A673 (cell line): ENCODE results near the gene SLC4A4. TPM values are rescaled to one million over a fixed set of nuclear protein-coding genes. Genes with fewer than 3 reads are reported as not detected.

Experiments
- BruUV-seq: library from RNA; stranded (reverse); fragments of 400-500 nt; replicated peaks from 2 replicates; lab custom pipeline; 2021; lab: Mats Ljungman, UMichigan
- CTCF ChIA-PET: fragments of 300-600 bp; sonication (Branson Sonifier 250); formaldehyde crosslinking; loops from one replicate; lab custom pipeline; 2022; ENCODE audit warnings: antibody characterized with exemption; lab: Charles Lee
- POLR2A ChIA-PET: fragments of 300-600 bp; sonication (Branson Sonifier 250); formaldehyde crosslinking; loops from one replicate; lab custom pipeline; 2022; ENCODE audit warnings: antibody characterized with exemption; ENCODE audit not compliant: low non-redundant PET; lab: Charles Lee
- DNase-seq: peaks from one replicate; pipeline ENCODE4 v3.0.0-alpha.2; 2015; ENCODE audit warnings: low spot score
- H3K27ac ChIP-seq: fragments of 200-600 bp; sonication (generic); 2 replicates; pipeline ENCODE4 v1.5.1; 2016; ENCODE audit warnings: mixed run types, low read depth, mild to moderate bottlenecking, mixed read lengths, antibody characterized with exemption, low read length; ENCODE audit not compliant: poor library complexity, severe bottlenecking
- H3K27me3 ChIP-seq: fragments of 200-600 bp; sonication (generic); replicated peaks from 2 replicates; pipeline ENCODE4 v1.6.1; 2017; ENCODE audit warnings: mixed run types, low read depth, mild to moderate bottlenecking, mixed read lengths, antibody characterized with exemption, low read length; ENCODE audit not compliant: insufficient read depth, poor library complexity
- H3K36me3 ChIP-seq: fragments of 200-600 bp; sonication (generic); 2 replicates; pipeline ENCODE4 v1.6.1; 2016; ENCODE audit warnings: mixed run types, mild to moderate bottlenecking, mixed read lengths, antibody characterized with exemption, low read length; ENCODE audit not compliant: insufficient read depth, poor library complexity, severe bottlenecking
- H3K4me1 ChIP-seq: fragments of 200-600 bp; sonication (generic); 2 replicates; pipeline ENCODE4 v1.6.1; 2017; ENCODE audit warnings: mixed run types, mild to moderate bottlenecking, mixed read lengths, antibody characterized with exemption, low read length; ENCODE audit not compliant: insufficient read depth, poor library complexity, severe bottlenecking
- H3K4me3 ChIP-seq: fragments of 200-600 bp; sonication (generic); 2 replicates; pipeline ENCODE4 v1.5.1; 2016; ENCODE audit warnings: low read depth, mixed run types, mild to moderate bottlenecking, mixed read lengths, low read length; ENCODE audit not compliant: poor library complexity, severe bottlenecking
- H3K9me3 ChIP-seq: fragments of 200-600 bp; sonication (generic); 2 replicates; pipeline ENCODE4 v1.6.1; 2016; ENCODE audit warnings: mixed run types, low read depth, mild to moderate bottlenecking, mixed read lengths, antibody characterized with exemption, low read length; ENCODE audit not compliant: poor library complexity, severe bottlenecking
- EZH2 ChIP-seq: fragments of 200-600 bp; sonication (generic); IDR thresholded peaks from 2 replicates; pipeline ENCODE4 v1.6.1; 2017; ENCODE audit warnings: borderline replicate concordance, low read depth, mild to moderate bottlenecking, mixed read lengths, antibody characterized with exemption, low read length; ENCODE audit not compliant: poor library complexity, severe bottlenecking
- intact Hi-C: fragments of 100-400 bp; cut with micrococcal nuclease; formaldehyde crosslinking; loops from one replicate; pipeline ENCODE4 v1.10.0; 2022; ENCODE audit not compliant: unreplicated experiment
- total RNA-seq: library from RNA; stranded (reverse); gene quantifications from 2 replicates; pipeline ENCODE4 v1.2.3, GENCODE V29; 2021
- TF ChIP-seq, protein P1 (sequence below): fragments of 300-800, 200-600 bp; sonication (generic); conservative IDR thresholded peaks from 2 replicates; pipeline ENCODE4 v1.5.1; 2017; ENCODE audit warnings: low read depth, mild to moderate bottlenecking, antibody characterized with exemption, low read length, moderate library complexity, mixed read lengths

SLC4A4 gene
- total RNA-seq, 1 experiment from 2014 or later: 1.2 TPM

DNA sequence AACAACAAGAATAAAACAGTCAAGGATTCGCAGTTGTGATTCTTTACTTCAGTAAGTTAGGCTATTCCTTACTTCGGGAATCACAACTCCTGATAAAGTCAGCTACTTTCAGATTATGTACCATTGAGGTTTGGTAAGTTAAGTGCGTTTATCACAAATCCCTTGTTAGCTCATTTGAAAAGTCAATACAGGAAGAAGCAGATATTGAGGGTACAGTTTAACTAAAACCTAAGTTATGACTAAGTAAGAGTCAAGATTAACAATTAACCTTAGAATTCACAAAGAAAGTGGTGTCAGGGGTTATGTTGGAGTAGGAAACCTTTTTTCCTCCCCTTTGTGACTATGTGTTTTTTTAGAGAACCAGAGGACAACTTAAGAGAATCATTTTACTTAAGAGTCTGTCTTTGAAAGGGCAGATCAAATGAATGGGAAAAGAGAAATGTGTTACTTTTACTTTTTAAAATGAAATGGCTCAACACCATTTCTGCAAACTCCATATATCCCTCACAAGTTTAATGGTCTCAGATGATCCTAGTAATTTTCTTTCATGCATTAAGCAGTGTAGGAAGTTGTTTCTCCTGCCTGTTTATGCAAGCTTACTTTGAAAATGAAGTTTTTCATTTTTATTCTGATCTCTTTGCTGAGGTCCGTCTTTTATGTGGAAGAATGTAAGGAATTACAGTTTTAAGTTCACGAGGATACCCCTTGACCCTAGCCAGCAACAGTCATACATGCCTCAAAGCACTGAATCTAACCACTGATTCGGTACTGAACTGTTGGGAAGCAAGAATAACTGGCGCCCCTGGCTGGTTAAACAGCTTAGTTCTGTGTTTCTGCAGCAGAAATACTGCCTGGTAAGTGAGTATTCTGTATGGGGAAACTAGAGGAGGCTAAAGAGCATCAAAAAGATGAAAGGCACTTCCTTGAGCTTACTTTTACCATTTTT lies 211.7 kb downstream of the SLC4A4 start:
- Histone ChIP-seq H3K36me3 (no peaks in the 10 kb centered on the region), H3K4me3 (no peak overlapping the region), H3K9me3 (no peaks in the 10 kb centered on the region), H3K27ac (no peak overlapping the region), H3K4me1 (no peaks in the 10 kb centered on the region), H3K27me3 (no peaks in the 10 kb centered on the region)
- TF ChIP-seq, protein P1, sequence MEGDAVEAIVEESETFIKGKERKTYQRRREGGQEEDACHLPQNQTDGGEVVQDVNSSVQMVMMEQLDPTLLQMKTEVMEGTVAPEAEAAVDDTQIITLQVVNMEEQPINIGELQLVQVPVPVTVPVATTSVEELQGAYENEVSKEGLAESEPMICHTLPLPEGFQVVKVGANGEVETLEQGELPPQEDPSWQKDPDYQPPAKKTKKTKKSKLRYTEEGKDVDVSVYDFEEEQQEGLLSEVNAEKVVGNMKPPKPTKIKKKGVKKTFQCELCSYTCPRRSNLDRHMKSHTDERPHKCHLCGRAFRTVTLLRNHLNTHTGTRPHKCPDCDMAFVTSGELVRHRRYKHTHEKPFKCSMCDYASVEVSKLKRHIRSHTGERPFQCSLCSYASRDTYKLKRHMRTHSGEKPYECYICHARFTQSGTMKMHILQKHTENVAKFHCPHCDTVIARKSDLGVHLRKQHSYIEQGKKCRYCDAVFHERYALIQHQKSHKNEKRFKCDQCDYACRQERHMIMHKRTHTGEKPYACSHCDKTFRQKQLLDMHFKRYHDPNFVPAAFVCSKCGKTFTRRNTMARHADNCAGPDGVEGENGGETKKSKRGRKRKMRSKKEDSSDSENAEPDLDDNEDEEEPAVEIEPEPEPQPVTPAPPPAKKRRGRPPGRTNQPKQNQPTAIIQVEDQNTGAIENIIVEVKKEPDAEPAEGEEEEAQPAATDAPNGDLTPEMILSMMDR: no peak
- no peak for TF ChIP-seq EZH2
- BruUV-seq: no TSS peak
- POLR2A ChIA-PET: no interaction called here
- CTCF ChIA-PET: no interaction called here
- no peak for DNase-seq
- intact Hi-C loops: loop anchor here (10.0 kb wide), 2 partner anchors 164 to 366 kb away; no protein-coding TSS in a partner anchor

DNA sequence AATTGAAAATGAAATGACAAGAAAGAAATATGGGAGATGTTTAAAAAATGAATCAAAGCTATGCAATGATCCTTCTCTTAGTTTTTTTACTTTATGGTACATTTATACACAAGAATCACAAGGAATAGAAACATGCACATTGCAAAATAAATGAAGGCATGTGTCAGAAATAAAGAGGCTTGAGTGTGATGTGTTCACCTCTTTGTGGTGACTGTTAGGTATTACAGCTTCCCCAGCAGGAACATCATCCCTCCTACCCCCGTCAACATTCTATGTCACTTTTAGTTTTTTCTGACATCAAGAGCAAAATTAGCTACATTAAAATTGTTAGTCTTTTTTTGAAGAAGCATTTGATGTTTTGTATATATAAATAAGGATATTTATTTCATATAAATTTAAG lies 214.8 kb downstream of the SLC4A4 start:
- POLR2A ChIA-PET: no interaction called here
- DNase-seq: peak; percentile 4
- intact Hi-C loops: loop anchor here (2.0 to 10.0 kb wide), 3 partner anchors 161 to 369 kb away; no protein-coding TSS in a partner anchor
- H3K36me3 ChIP-seq: no peaks in the 10 kb centered on the region
- H3K27ac ChIP-seq: no peak overlapping the region
- H3K4me1 ChIP-seq: no peaks in the 10 kb centered on the region
- no TSS peak for BruUV-seq
- TF ChIP-seq EZH2: no peak
- TF ChIP-seq, protein P1: peak; percentile 43; the same call in 1 of the 2 replicates
- H3K4me3 ChIP-seq: no peak overlapping the region
- CTCF ChIA-PET: interaction anchor here (0.6 to 0.7 kb wide), 2 partner anchors 544 to 629 kb away, joined by 4 to 7 read pairs; no protein-coding TSS in a partner anchor
- no peaks in the 10 kb centered on the region for H3K27me3 ChIP-seq
- no peaks in the 10 kb centered on the region for H3K9me3 ChIP-seq

DNA sequence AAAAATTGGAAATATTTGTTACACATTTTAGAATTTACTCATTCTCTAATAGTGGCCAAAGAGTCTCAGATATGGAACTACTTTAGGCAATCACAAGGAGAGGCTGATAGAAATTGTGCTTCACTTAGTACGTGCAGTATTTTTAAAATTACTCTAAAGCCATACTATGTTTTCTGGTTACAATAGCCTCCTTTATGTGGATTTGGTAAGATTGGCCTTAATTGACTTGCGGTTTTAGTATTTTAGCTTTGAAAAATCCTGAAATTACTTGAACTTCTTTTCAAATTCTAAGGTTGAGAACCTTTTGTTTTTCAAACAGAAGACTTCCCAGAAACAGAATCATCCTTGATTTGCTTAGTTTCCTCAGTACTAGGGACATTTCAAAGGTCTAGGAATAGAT lies 215.2 kb downstream of the SLC4A4 start:
- intact Hi-C loops: loop anchor here (10.0 kb wide), 2 partner anchors 161 to 369 kb away; no protein-coding TSS in a partner anchor
- H3K4me1 ChIP-seq: no peaks in the 10 kb centered on the region
- H3K9me3 ChIP-seq: no peaks in the 10 kb centered on the region
- no peak overlapping the region for H3K27ac ChIP-seq
- no peak for DNase-seq
- no peak overlapping the region for H3K4me3 ChIP-seq
- H3K36me3 ChIP-seq: no peaks in the 10 kb centered on the region
- TF ChIP-seq EZH2: no peak
- TF ChIP-seq, protein P1: no peak
- no peaks in the 10 kb centered on the region for H3K27me3 ChIP-seq
- no TSS peak for BruUV-seq
- CTCF ChIA-PET: interaction anchor here (0.6 to 0.7 kb wide), 2 partner anchors 544 to 629 kb away, joined by 4 to 7 read pairs; no protein-coding TSS in a partner anchor
- POLR2A ChIA-PET: no interaction called here
